K562 (cell line): ENCODE measurements around the gene COPS9. TPM values are rescaled to one million over a fixed set of nuclear protein-coding genes. Genes with fewer than 3 reads are reported as not detected.

Experiments
- ATAC-seq: fragments of 200-7000 bp; cut with Tn5 transposase; 3 replicates; pipeline ENCODE4 v1.9.1; 2020; ENCODE audit warnings: moderate library complexity
- BruUV-seq: library from RNA; stranded (reverse); fragments of 400-500 nt; replicated peaks from 2 replicates; lab custom pipeline; 2021; lab: Mats Ljungman, UMichigan
- CTCF ChIA-PET: fragments of 300-600 bp; formaldehyde crosslinking; extraction: SDS; loops from one replicate; lab custom pipeline; 2021; ENCODE audit warnings: low intra/inter-chr PET ratio; lab: Yijun Ruan, JAX
- POLR2A ChIA-PET: fragments of 300-600, 350-650 bp; sonication (Branson Sonifier 250); formaldehyde crosslinking; extraction: SDS; loops from one replicate; lab custom pipeline; 2021; ENCODE audit warnings: antibody characterized with exemption, inconsistent platforms; lab: Yijun Ruan, JAX
- DNase-seq, 4 experiments: peaks; one replicate each; pipeline versions ENCODE4 v3.0.0 to v3.0.0-alpha.2; 2011 to 2018; ENCODE audit warnings: low spot score in 3 of 4, mixed read lengths in 3 of 4; ENCODE audit errors: extremely low read depth in 1 of 4
- FAIRE-seq: peaks from 2 replicates; lab custom pipeline; 2011; peaks lifted over from hg19 to GRCh38; lab: Jason Lieb, UNC
- H2AFZ ChIP-seq: 2 replicates; pipeline ENCODE4 v1.6.0; 2011; ENCODE audit warnings: low read depth, low read length, control low read depth, inconsistent platforms
- H3K27ac ChIP-seq: fragments of 200-600 bp; 3 replicates; pipeline ENCODE4 v1.8.0; 2011; ENCODE audit warnings: low read depth, mild to moderate bottlenecking, control low read depth, inconsistent platforms, low read length, moderate library complexity, mixed read lengths; ENCODE audit errors: extremely low read depth
- H3K27me3 ChIP-seq, 2 experiments: fragments of 300-600 bp in 1 of 2; 2 replicates in 1 of 2; 3 replicates in 1 of 2; pipeline versions ENCODE4 v1.6.0 to v1.8.0; 2011; ENCODE audit warnings: inconsistent platforms in 2 of 2, low read length in 2 of 2, mild to moderate bottlenecking in 1 of 2, mixed read lengths in 1 of 2, moderate library complexity in 1 of 2; ENCODE audit not compliant: control insufficient read depth in 2 of 2, insufficient read depth in 2 of 2
- H3K36me3 ChIP-seq: fragments of 300-600 bp; 3 replicates; pipeline ENCODE4 v1.8.0; 2011; ENCODE audit warnings: mild to moderate bottlenecking, low read length, inconsistent platforms; ENCODE audit not compliant: control insufficient read depth, insufficient read depth
- H3K4me1 ChIP-seq, 2 experiments: fragments of 200-600 bp in 1 of 2; replicated peaks in 1 of 2; 2 replicates in 1 of 2; 3 replicates in 1 of 2; pipeline versions ENCODE4 v1.5.1 to v1.8.0; 2011; ENCODE audit warnings: inconsistent platforms in 2 of 2, low read length in 2 of 2, mild to moderate bottlenecking in 1 of 2, mixed read lengths in 1 of 2, moderate library complexity in 1 of 2; ENCODE audit not compliant: control insufficient read depth in 2 of 2, insufficient read depth in 2 of 2
- H3K4me2 ChIP-seq: 2 replicates; pipeline ENCODE4 v1.6.1; 2011; ENCODE audit warnings: low read length, control low read depth, inconsistent platforms, mixed read lengths; ENCODE audit not compliant: insufficient read depth
- H3K4me3 ChIP-seq: fragments of 200-600 bp; sonication (generic), shearing (Covaris generic); 2 replicates; pipeline ENCODE4 v1.5.1; 2016; ENCODE audit warnings: control low read depth, inconsistent platforms
- H3K79me2 ChIP-seq: fragments of 200-600 bp; 3 replicates; pipeline ENCODE4 v1.8.0; 2011; ENCODE audit warnings: low read length, inconsistent platforms; ENCODE audit not compliant: control insufficient read depth, insufficient read depth
- H3K9ac ChIP-seq, 2 experiments: 2 replicates each; pipeline versions ENCODE4 v1.6.0 to v1.6.1; 2011; ENCODE audit warnings: low read depth in 2 of 2, low read length in 2 of 2, control low read depth in 1 of 2, inconsistent platforms in 1 of 2, mild to moderate bottlenecking in 1 of 2, mixed read lengths in 1 of 2; ENCODE audit not compliant: insufficient read depth in 1 of 2
- H3K9me1 ChIP-seq: one replicate; pipeline ENCODE4 v1.6.0; 2011; ENCODE audit warnings: inconsistent platforms, mild to moderate bottlenecking, low read length, moderate library complexity; ENCODE audit not compliant: control insufficient read depth, insufficient read depth
- H3K9me3 ChIP-seq: replicated peaks from 2 replicates; pipeline ENCODE4 v1.5.1; 2011; ENCODE audit warnings: low read depth, low read length, inconsistent platforms; ENCODE audit not compliant: control insufficient read depth, insufficient read depth
- H4K20me1 ChIP-seq: replicated peaks from 2 replicates; pipeline ENCODE4 v1.6.1; 2011; ENCODE audit warnings: low read length, inconsistent platforms, mixed read lengths; ENCODE audit not compliant: control insufficient read depth, insufficient read depth
- CSDE1 ChIP-seq, 2 experiments: fragments of 450-650 bp; IDR thresholded peaks; 2 replicates each; pipeline ENCODE4 v1.6.1; 2016; ENCODE audit warnings: mild to moderate bottlenecking in 1 of 2
- EGR1 ChIP-seq: fragments of 450-650 bp; conservative IDR thresholded peaks from 2 replicates; pipeline ENCODE4 v1.6.1; 2017; ENCODE audit warnings: mild to moderate bottlenecking
- ETV6 ChIP-seq, 3 experiments: fragments of 150-350 bp in 1 of 3; sonication (generic) in 1 of 3; formaldehyde crosslinking in 1 of 3; IDR thresholded peaks; 2 replicates each; pipeline versions ENCODE4 v1.6.1 to v1.8.0; 2014 to 2022; ENCODE audit warnings: borderline replicate concordance in 2 of 3, low read depth in 2 of 3, antibody characterized with exemption in 1 of 3, low read length in 1 of 3, mild to moderate bottlenecking in 1 of 3, missing genetic modification reagents in 1 of 3
- GABPB1 ChIP-seq: sonication (generic); formaldehyde crosslinking; IDR thresholded peaks from 2 replicates; pipeline ENCODE4 v1.8.0; 2022; ENCODE audit warnings: mild to moderate bottlenecking, missing genetic modification reagents
- KLF16 ChIP-seq: IDR thresholded peaks from 2 replicates; pipeline ENCODE4 v1.6.1; 2016; ENCODE audit warnings: antibody characterized with exemption
- L3MBTL2 ChIP-seq: fragments of 450-650 bp; IDR thresholded peaks from 2 replicates; pipeline ENCODE4 v1.6.1; 2016; ENCODE audit warnings: mild to moderate bottlenecking, moderate library complexity
- SMAD3 ChIP-seq: fragments of 450-650 bp; formaldehyde crosslinking; conservative IDR thresholded peaks from 2 replicates; pipeline ENCODE4 v1.4.0; 2020; ENCODE audit warnings: mild to moderate bottlenecking
- SMARCB1 ChIP-seq: IDR thresholded peaks from 2 replicates; pipeline ENCODE4 v1.6.1; 2011; ENCODE audit warnings: improper control_type of control experiment, low read depth; ENCODE audit not compliant: insufficient read length
- ZBTB7A ChIP-seq: IDR thresholded peaks from 2 replicates; pipeline ENCODE4 v1.6.1; 2011; ENCODE audit warnings: low read depth, mild to moderate bottlenecking, low read length, moderate library complexity, borderline replicate concordance; ENCODE audit not compliant: control insufficient read depth
- ZNF232 ChIP-seq: sonication (generic); formaldehyde crosslinking; IDR thresholded peaks from 2 replicates; pipeline ENCODE4 v1.8.0; 2022; ENCODE audit warnings: mild to moderate bottlenecking, missing genetic modification reagents
- ZNF280A ChIP-seq: fragments of 450-650 bp; IDR thresholded peaks from 2 replicates; pipeline ENCODE4 v1.6.1; 2018; ENCODE audit warnings: mild to moderate bottlenecking, low read depth; ENCODE audit not compliant: partially characterized antibody
- WGBS: fragments of 100-300 bp; shearing (Covaris generic); methylation state at CpG from one replicate; pipeline ENCODE4 v1.1.6; 2016; ENCODE audit warnings: low coverage, mixed read lengths; ENCODE audit not compliant: insufficient coverage; ENCODE audit errors: missing lambda C conversion rate; 5-methylcytosine and 5-hydroxymethylcytosine counted together
- in situ Hi-C: fragments of 300-500 bp; cut with MboI; formaldehyde crosslinking; loops from 4 replicates; pipeline ENCODE4 v1.15.0; 2018; ENCODE audit warnings: inconsistent platforms, mixed read lengths
- intact Hi-C: fragments of 100-400 bp; cut with micrococcal nuclease; formaldehyde crosslinking; loops from 2 replicates; pipeline ENCODE4 v1.14.2; 2022
- polyA plus RNA-seq, 8 experiments: library from polyadenylated mRNA; depleted of rRNA in 4 of 8; stranded (reverse) in 5 of 8; unstranded in 3 of 8; fragments of >200 nt; fragmentation: Nextera tagmentation in 2 of 8; fragmentation: Illumina TruSeq in 1 of 8; extraction: Ambion mirVana in 2 of 8; extraction: Trizol in 1 of 8; gene quantifications; 2 replicates each; pipeline versions ENCODE4 v1.2.1 to v1.2.3, GENCODE V29; 2011 to 2014; ENCODE audit warnings: inconsistent platforms in 1 of 8, missing spikeins in 1 of 8
- total RNA-seq, 7 experiments: library from RNA; depleted of rRNA in 6 of 7; stranded (reverse); fragments of >200 nt in 6 of 7; fragmentation: Illumina TruSeq in 2 of 7; extraction: Trizol in 2 of 7; gene quantifications; 2 replicates each; pipeline versions ENCODE4 v1.2.1 to v1.2.3, GENCODE V29; 2011 to 2021; ENCODE audit warnings: low replicate concordance in 1 of 7
- TF ChIP-seq, protein P1 (sequence below): fragments of 250-450 bp; sonication (Bioruptor Pico); IDR thresholded peaks from 2 replicates; pipeline ENCODE4 v1.8.0; 2021; ENCODE audit warnings: moderate library complexity, mild to moderate bottlenecking, inconsistent platforms

The COPS9 gene
- total and polyA plus RNA-seq, 9 of the 15 experiments (the other 6 are each of a cell fraction or from before 2014, with no cell fraction given), result 55.0 to 281 (median 99.9) TPM

DNA sequence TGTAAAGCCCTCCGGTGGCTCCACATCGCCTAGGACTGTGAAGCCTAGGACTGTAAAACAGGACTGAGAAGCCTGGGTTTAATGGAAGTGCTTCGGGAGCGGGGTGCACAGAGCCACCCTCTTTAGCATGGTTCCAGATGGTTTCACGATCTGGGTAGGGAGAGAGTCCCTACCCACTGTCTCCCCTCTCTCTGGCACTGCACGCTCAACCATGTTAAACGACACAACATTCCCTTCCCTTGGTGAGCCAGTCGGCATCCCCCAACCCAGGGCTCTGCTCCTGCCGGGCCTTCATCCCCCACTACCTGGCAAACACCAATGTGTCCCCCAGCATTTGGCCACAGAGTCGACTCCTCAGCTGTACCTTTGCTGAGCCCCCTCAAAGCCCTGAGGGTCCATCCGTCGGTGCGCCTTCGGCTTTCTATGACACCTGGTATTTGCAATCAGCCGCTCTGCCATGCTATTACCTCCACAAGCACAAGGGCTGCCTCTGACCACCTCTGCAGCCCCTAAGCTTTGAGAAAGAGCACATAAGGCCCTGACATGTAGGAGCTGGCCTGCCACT, 1.1 kb downstream of the COPS9 start (continued):
- TF ChIP-seq SMARCB1 (no peak), ETV6 (IDR thresholded peaks at IDR 0.05; ENCODE audit: borderline replicate concordance in 1 of 2, low read depth in 2 of 2, low read length in 1 of 2) (no peak), ETV6 (CRISPR knock-in tag; IDR thresholded peaks at IDR 0.05; ENCODE audit: borderline replicate concordance) (no peak)

DNA sequence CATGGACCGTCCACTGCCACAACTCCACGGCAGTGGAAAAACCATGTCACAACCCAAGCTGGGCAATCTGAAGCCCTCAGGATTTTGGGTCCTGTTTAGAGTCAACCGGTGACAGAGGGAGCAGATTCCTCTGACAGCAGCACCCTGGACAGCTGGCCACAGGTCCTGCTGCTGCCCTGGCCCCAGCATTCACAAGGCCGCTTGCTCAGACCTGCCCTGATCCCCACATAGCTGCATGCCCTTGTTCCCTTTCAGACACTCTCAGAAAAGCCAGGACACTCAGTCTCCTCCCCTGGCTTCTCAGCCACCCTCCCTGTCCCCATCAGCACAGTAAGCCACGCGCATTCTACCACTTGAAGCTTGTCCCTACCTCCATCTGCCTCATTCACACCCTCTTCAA, 1.6 kb downstream of the COPS9 start:
- Histone ChIP-seq H3K4me3 (no peak overlapping the region), H3K27ac (no peak overlapping the region), H3K79me2 (peaks cover 19% of the 10 kb centered on the region), H3K36me3 (peaks cover 43% of the 10 kb centered on the region; the same call in 2 of the 3 replicates), H3K4me1 (peaks cover 0 to 16% of the 10 kb centered on the region in 2 experiments; a peak in 2 of 5 replicates), H4K20me1 (no peaks in the 10 kb centered on the region), H3K9me1 (no peaks in the 10 kb centered on the region), H3K9me3 (no peaks in the 10 kb centered on the region), H3K9ac (peak overlapping the region in 1 of 2 experiments; percentile 83; a peak in 2 of 4 replicates), H3K4me2 (no peak overlapping the region), H3K27me3 (peaks cover 0 to 9% of the 10 kb centered on the region in 2 experiments; a peak in 1 of 5 replicates), H2AFZ (no peak overlapping the region)
- ChIA-PET POLR2A (interaction anchor here (0.5 to 0.7 kb wide), 2 partner anchors 67 to 244 kb away, joined by 3 read pairs; no protein-coding TSS in a partner anchor), CTCF (no interaction called here)
- DNase-seq (no peak), ATAC-seq (no peak), FAIRE-seq (no peak)
- in situ Hi-C loops (no loop called here), intact Hi-C loops (no loop called here)
- WGBS, result 100% methylated on average over 2 of the region's 6 CpGs
- BruUV-seq, result no TSS peak
- TF ChIP-seq ZNF280A (no peak), ZNF232 (CRISPR knock-in tag) (no peak), EGR1 (no peak), L3MBTL2 (no peak), SMAD3 (no peak), CSDE1 (IDR thresholded peaks at IDR 0.05) (no peak), ZBTB7A (no peak), GABPB1 (CRISPR knock-in tag) (no peak), KLF16 (no peak)
- TF ChIP-seq, protein P1, sequence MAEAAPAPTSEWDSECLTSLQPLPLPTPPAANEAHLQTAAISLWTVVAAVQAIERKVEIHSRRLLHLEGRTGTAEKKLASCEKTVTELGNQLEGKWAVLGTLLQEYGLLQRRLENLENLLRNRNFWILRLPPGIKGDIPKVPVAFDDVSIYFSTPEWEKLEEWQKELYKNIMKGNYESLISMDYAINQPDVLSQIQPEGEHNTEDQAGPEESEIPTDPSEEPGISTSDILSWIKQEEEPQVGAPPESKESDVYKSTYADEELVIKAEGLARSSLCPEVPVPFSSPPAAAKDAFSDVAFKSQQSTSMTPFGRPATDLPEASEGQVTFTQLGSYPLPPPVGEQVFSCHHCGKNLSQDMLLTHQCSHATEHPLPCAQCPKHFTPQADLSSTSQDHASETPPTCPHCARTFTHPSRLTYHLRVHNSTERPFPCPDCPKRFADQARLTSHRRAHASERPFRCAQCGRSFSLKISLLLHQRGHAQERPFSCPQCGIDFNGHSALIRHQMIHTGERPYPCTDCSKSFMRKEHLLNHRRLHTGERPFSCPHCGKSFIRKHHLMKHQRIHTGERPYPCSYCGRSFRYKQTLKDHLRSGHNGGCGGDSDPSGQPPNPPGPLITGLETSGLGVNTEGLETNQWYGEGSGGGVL (CRISPR knock-in tag), result no peak
